Suprapubic skin (tissue), 4 donors: ENCODE results near the gene HIVEP3. TPM values are rescaled to one million over a fixed set of nuclear protein-coding genes. Genes with fewer than 3 reads are reported as not detected.

Experiments used
- DNase-seq, 2 donors: peaks; one replicate each; pipeline ENCODE4 v3.0.0-alpha.2; 2019; ENCODE audit warnings: low spot score in 2 of 2
- H3K27ac ChIP-seq: fragments of 200-600 bp; sonication (generic); one replicate; pipeline ENCODE4 v1.5.1; 2019
- H3K27me3 ChIP-seq: fragments of 200-600 bp; sonication (generic); one replicate; pipeline ENCODE4 v1.5.1; 2019
- H3K36me3 ChIP-seq: fragments of 200-600 bp; sonication (generic); one replicate; pipeline ENCODE4 v1.5.1; 2019
- H3K4me1 ChIP-seq: fragments of 200-600 bp; sonication (generic); one replicate; pipeline ENCODE4 v1.5.1; 2019
- H3K4me3 ChIP-seq: fragments of 200-600 bp; sonication (generic); one replicate; pipeline ENCODE4 v1.5.1; 2019; ENCODE audit warnings: mild to moderate bottlenecking
- H3K9me3 ChIP-seq: fragments of 200-600 bp; sonication (generic); one replicate; pipeline ENCODE4 v1.5.1; 2019
- EP300 ChIP-seq: sonication (generic); formaldehyde crosslinking; IDR thresholded peaks from one replicate; pipeline ENCODE4 v1.6.1; 2017; ENCODE audit warnings: antibody characterized with exemption
- POLR2A ChIP-seq, 2 donors: fragments of 450-650 bp; IDR thresholded peaks; one replicate each; pipeline ENCODE4 v1.6.1; 2017; ENCODE audit warnings: antibody characterized with exemption in 2 of 2, mild to moderate bottlenecking in 2 of 2, moderate library complexity in 2 of 2
- POLR2AphosphoS5 ChIP-seq, 3 donors: sonication (generic); formaldehyde crosslinking; IDR thresholded peaks; one replicate each; pipeline ENCODE4 v1.6.1; 2017; ENCODE audit warnings: antibody characterized with exemption in 3 of 3
- WGBS: methylation state at CpG from one replicate; pipeline ENCODE4 v1.1.5; 2018; 5-methylcytosine and 5-hydroxymethylcytosine counted together
- total RNA-seq, 4 donors: library from RNA; depleted of rRNA; stranded (reverse); fragments of >200 nt; gene quantifications; one replicate each; pipeline ENCODE4 v1.1.0, GENCODE V29; 2016
- TF ChIP-seq, protein P1 (sequence below), 2 donors: fragments of 200-600 bp in 1 of 2; fragments of 450-650 bp in 1 of 2; sonication (generic) in 1 of 2; IDR thresholded peaks; one replicate each; pipeline ENCODE4 v1.5.1; 2016 to 2019; ENCODE audit warnings: antibody characterized with exemption in 2 of 2, mild to moderate bottlenecking in 1 of 2, moderate library complexity in 1 of 2

Gene HIVEP3
- total RNA-seq, 4 donors from 2014 or later = 11.3 to 23.9 (median 18.3) TPM

DNA sequence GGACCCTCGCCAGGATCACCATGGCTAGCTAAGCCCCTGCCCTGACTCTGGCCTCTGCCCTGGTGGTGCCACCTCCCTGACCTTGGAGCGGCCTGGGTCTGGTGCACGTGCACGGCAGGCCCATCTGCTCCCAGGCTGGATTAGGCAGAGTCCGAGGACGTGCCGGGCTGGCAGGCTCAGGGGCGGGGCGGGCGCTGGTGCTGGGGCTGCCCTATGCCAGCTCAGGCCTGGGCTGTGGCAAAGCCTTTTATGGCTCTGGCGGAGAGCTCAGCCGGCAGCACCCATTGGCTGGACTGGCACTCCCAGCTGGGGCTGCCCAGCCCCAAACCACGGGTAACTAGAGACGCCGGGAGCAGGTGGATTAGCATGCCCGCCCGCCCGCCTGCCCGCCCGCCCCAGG lies 417.1 kb downstream of the HIVEP3 start:
- Histone ChIP-seq H3K4me1 (peaks cover 63% of the 10 kb centered on the region), H3K4me3 (no peak overlapping the region), H3K27me3 (no peaks in the 10 kb centered on the region), H3K36me3 (no peaks in the 10 kb centered on the region), H3K9me3 (no peaks in the 10 kb centered on the region), H3K27ac (no peak overlapping the region)
- TF ChIP-seq, protein P1, sequence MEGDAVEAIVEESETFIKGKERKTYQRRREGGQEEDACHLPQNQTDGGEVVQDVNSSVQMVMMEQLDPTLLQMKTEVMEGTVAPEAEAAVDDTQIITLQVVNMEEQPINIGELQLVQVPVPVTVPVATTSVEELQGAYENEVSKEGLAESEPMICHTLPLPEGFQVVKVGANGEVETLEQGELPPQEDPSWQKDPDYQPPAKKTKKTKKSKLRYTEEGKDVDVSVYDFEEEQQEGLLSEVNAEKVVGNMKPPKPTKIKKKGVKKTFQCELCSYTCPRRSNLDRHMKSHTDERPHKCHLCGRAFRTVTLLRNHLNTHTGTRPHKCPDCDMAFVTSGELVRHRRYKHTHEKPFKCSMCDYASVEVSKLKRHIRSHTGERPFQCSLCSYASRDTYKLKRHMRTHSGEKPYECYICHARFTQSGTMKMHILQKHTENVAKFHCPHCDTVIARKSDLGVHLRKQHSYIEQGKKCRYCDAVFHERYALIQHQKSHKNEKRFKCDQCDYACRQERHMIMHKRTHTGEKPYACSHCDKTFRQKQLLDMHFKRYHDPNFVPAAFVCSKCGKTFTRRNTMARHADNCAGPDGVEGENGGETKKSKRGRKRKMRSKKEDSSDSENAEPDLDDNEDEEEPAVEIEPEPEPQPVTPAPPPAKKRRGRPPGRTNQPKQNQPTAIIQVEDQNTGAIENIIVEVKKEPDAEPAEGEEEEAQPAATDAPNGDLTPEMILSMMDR (IDR thresholded peaks at IDR 0.05) = no peak
- TF ChIP-seq POLR2A (IDR thresholded peaks at IDR 0.05) (no peak), EP300 (no peak), POLR2AphosphoS5 (IDR thresholded peaks at IDR 0.05) (no peak)
- no peak for DNase-seq
- 69% methylated on average over 15 of the region's 20 CpGs for WGBS

DNA sequence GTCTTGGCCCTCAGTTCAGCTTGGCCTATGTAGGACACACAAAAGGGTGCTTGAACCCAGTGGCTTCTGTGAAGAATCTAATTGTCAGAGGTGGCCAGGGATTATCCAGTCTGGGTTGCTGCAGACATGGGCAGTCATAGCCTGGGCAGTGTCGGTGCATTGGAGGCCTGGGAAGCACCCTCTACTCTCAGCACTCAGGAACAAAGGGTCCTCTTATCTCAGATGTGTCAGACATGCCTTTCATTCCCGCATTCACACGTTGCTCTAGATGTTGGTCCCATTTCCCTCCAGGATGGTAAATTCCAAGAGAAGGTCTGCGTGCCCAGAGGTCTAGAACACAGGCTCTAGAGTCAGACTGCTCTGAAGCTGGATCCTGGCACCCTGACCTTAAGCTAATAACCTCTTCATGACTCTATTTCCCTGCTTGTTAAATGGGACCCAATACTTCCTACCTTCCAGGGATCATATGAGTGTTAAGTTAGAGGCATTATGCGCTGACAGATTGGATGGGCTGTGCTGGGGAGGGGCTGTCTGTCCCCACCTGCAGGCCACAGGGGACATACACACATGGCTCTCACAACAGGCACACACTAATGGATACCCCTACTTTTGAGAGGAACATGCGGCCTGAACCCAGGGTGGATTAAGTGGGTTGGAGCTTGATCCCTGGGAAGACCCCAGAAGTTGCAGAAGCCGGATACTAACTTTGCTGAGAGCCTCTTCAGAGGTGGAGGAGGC lies 417.8 kb downstream of the HIVEP3 start:
- Histone ChIP-seq H3K36me3 (no peaks in the 10 kb centered on the region), H3K4me1 (peaks cover 69% of the 10 kb centered on the region), H3K9me3 (no peaks in the 10 kb centered on the region), H3K27ac (peak overlapping the region; percentile 57), H3K4me3 (no peak overlapping the region), H3K27me3 (no peaks in the 10 kb centered on the region)
- TF ChIP-seq POLR2AphosphoS5 (IDR thresholded peaks at IDR 0.05) (no peak), POLR2A (IDR thresholded peaks at IDR 0.05) (no peak), EP300 (no peak)
- TF ChIP-seq, protein P1 (IDR thresholded peaks at IDR 0.05) = no peak
- WGBS = 76% methylated on average over 7 of the region's 7 CpGs
- no peak for DNase-seq

DNA sequence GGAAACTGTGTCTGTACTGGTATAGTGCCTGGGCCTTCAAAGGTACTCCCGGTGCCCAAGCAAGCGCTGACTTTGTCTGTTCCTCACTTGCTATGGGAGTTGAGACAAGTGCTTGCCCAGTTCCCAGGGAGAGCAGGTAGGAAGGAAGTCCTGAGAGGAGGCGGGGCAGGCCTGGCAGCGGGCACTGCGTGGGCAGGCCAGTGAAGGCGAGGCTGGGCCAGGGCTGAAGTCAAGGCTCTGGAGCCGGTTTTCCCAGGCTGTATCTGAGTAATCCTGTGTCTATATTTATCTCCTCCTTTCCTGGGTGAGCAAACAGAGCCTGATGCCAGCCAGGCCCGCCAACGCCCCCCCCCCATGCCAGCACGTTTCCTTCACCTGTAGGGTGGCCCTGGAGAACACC lies 418.3 kb downstream of the HIVEP3 start:
- Histone ChIP-seq H3K9me3 (no peaks in the 10 kb centered on the region), H3K4me1 (peaks cover 75% of the 10 kb centered on the region), H3K27me3 (no peaks in the 10 kb centered on the region), H3K4me3 (no peak overlapping the region), H3K27ac (peak overlapping the region; percentile 57), H3K36me3 (no peaks in the 10 kb centered on the region)
- TF ChIP-seq POLR2A (IDR thresholded peaks at IDR 0.05) (no peak), EP300 (no peak), POLR2AphosphoS5 (IDR thresholded peaks at IDR 0.05) (no peak)
- TF ChIP-seq, protein P1 (IDR thresholded peaks at IDR 0.05) = no peak
- 51% methylated on average over 7 of the region's 10 CpGs for WGBS
- DNase-seq = no peak

DNA sequence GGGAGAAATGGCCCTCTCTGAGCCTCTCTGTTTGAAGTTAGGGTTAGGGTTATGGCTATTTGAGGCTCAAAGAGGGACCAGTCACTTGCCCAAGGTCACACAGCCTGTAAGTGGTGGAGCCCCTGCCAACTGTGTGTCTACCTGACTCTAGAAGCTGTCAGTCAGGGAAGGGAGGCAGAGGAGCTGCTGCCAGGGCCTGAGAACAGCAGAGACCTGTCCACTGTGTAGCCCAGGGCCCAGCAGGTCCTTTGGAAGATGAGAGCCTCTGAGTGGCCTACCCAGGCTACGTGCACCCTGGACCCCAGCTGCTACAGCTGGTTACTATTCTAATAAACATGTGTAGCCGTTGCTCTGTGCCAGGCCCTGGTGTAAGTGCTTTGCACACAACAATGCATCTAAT lies 419.1 kb downstream of the HIVEP3 start:
- peaks cover 78% of the 10 kb centered on the region for H3K4me1 ChIP-seq
- no peaks in the 10 kb centered on the region for H3K27me3 ChIP-seq
- no peak for DNase-seq
- H3K36me3 ChIP-seq = no peaks in the 10 kb centered on the region
- TF ChIP-seq EP300 (no peak), POLR2A (IDR thresholded peaks at IDR 0.05) (no peak), POLR2AphosphoS5 (IDR thresholded peaks at IDR 0.05) (no peak)
- TF ChIP-seq, protein P1 (IDR thresholded peaks at IDR 0.05) = no peak
- no peak overlapping the region for H3K4me3 ChIP-seq
- H3K9me3 ChIP-seq = no peaks in the 10 kb centered on the region
- peak overlapping the region; percentile 16 for H3K27ac ChIP-seq
- WGBS = 51% methylated on average over 2 of the region's 2 CpGs

DNA sequence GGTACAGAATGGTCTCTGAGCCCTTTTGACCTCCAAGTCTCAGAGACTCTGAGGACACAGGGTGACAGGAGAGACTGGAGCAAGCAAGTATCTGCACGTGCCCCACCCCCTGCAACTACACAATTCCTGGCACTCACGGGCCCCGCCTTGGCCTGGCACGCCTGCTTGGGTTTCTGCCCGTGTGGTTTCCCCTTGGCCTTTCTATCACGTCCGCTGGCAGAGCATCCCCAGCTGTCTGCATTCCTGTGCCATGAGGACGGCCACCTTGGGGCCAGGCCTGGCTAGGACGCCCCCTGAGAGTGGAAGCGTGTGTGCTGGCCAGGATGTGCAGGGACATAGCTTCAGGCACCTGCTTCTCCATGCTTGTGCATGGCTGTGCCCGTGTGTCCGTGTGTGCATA lies 419.9 kb downstream of the HIVEP3 start:
- Histone ChIP-seq H3K4me3 (no peak overlapping the region), H3K27ac (peak overlapping the region; percentile 39), H3K4me1 (peaks cover 78% of the 10 kb centered on the region), H3K9me3 (no peaks in the 10 kb centered on the region), H3K36me3 (no peaks in the 10 kb centered on the region), H3K27me3 (no peaks in the 10 kb centered on the region)
- 40% methylated on average over 10 of the region's 12 CpGs for WGBS
- no peak for TF ChIP-seq EP300
- TF ChIP-seq POLR2AphosphoS5 (IDR thresholded peaks at IDR 0.05) = peak in 1 of 3 donors; percentile 39
- DNase-seq = peak in 1 of 2 donors; percentile 85
